C1 segment of cervical spinal cord (tissue), 14 donors: ENCODE results near the gene PTPN6.

Experiments used
- DNase-seq, 14 donors: peaks; one replicate each; lab custom pipeline; 2025; lab: John Stamatoyannopoulos, UW

PTPN6 gene

DNA sequence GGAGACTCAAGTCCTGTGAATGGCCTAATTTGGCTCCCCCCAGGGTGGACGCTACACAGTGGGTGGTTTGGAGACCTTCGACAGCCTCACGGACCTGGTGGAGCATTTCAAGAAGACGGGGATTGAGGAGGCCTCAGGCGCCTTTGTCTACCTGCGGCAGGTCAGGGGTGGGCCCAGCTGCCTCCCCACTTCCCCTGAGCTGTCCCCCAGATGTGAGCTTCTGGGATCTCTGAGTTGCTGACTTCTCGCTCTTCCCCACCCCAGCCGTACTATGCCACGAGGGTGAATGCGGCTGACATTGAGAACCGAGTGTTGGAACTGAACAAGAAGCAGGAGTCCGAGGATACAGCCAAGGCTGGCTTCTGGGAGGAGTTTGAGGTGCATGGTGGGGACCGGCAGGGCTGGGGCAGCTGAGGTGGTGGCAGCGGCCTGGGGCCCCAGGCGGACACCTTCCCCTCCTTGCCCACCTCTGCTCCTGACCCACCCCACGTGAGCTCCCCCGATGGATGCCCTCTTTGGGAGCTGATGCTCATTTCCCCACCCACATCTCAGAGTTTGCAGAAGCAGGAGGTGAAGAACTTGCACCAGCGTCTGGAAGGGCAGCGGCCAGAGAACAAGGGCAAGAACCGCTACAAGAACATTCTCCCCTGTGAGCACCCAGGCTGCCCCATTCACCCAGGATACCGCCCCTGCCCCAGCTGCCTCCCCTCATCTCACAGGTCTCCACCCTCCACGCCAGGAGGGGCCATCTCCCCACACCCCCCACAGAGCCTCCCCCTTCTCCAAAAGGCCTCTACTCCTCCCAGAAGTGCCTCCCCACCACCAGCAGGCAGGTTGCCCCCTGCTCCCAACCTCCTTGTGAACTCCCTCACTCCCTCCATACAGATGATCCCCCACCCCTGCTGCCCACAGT, 4.2 kb downstream of the PTPN6 start:
- no peak for DNase-seq

DNA sequence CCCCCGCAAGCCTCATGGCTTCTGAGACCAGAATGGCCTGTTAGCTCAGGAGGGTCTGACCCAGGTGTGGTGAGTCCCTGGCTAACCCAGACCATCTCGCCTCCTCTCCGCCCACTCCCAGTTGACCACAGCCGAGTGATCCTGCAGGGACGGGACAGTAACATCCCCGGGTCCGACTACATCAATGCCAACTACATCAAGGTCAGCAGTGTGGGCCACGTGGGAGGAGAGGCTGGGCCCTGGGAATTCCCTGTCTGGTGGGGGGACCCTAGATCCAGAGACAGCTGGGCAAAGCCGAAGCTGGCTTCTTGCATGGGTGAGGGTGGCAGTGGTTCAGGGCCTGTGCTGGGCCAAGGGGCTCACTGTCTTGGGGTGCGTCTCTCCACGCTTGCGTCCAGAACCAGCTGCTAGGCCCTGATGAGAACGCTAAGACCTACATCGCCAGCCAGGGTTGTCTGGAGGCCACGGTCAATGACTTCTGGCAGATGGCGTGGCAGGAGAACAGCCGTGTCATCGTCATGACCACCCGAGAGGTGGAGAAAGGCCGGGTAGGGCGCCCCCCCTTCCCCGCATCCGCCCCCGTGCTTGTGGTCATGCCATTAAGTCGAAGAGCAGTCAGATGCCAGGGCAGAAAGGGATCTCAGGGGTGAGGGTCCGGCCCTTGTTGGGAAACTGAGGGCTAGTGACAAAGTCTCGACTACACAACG, 5.0 kb downstream of the PTPN6 start:
- DNase-seq = no peak

GRCh38 chr12:6957151-6957701, 6.1 kb downstream of the PTPN6 start:
- DNase-seq = no peak

DNA sequence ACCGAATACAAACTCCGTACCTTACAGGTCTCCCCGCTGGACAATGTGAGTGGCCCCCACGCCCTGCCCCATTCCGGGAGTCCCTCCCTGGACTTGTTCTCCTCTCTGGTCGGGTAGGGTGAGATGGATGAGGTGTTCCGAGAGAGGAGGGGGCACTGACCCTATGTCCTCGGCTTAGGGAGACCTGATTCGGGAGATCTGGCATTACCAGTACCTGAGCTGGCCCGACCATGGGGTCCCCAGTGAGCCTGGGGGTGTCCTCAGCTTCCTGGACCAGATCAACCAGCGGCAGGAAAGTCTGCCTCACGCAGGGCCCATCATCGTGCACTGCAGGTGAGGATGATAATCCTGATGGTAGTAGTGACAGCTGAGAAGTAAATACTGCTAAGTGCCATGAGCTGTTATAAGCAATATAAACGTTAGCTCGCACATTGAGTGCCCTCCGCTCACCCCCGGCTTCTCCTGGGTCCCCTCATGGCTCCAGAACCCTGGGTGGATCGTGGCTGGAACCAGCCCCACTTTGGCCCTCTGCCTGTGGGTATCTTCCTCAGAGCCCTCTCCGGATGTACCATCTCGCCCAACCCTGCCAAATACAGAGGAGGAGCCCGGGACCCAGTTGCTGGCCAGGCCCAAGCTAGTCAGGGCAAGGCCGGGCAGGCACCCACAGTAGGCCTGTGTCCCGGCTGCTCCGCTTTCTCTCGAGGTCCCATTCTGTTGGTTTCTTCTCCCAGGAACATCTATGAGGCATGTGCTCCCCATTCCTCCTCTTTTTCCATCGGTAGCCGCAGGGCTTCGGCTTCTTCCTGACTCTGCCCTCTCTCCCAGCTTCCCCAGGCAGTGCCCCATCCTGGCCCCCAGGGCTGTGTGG, 6.8 kb downstream of the PTPN6 start:
- no peak for DNase-seq

DNA sequence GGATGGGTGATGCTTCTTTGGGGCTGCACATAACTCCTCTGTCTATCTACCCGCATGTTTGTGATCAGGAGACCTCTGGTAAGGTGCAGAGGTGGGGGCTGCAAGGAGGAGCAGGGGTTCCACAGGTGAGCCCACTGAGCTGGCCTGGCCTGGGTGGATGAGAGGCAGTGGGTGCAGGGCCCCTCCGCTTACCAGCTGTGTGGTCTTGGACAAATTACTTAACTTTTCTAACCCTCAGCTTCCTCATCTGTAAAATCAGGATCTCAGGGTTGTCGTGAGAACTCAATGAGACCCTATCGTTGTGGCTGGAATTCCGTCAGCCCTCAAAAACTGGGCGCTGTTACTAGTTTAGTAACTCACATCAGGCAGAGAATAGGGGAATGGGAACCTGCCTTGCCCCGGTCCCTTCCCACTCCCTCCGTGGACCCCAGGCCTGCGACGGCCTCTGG, 7.5 kb downstream of the PTPN6 start:
- DNase-seq = no peak

- DNase-seq = peak in 4 of 14 donors; percentile 41 to 59 (median 44)
Observed at GRCh38 chr12:6959058-6959804, 8.1 kb downstream of the PTPN6 start.

GRCh38 chr12:6959805-6960592, 8.8 kb downstream of the PTPN6 start:
- DNase-seq = no peak

DNA sequence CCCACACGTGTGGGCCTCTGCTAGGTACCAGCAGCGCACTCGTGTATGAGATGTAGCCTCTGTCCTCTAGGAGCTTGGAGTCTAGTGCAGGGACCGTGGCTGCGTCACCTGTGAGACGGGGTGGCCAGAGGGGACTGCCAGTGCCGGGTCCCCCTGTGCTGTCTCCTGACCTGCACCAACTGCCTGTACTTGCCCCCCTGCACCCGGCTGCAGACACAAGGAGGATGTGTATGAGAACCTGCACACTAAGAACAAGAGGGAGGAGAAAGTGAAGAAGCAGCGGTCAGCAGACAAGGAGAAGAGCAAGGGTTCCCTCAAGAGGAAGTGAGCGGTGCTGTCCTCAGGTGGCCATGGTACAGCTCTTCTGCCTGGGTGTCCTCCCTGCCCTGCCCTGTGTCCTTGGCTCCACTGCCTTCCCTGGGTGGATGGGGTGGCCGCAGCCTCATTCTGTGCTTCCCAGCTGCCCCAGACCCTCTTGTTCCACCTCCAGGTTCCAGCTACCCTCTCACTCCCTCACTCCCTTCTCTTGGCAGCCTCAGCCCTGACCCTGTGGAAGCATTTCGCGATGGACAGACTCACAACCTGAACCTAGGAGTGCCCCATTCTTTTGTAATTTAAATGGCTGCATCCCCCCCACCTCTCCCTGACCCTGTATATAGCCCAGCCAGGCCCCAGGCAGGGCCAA, 9.6 kb downstream of the PTPN6 start:
- no peak for DNase-seq

GRCh38 chr12:6961278-6961694, 10.1 kb downstream of the PTPN6 start:
- DNase-seq = no peak

GRCh38 chr12:6961695-6962284, 10.6 kb downstream of the PTPN6 start:
- peak in 4 of 14 donors; percentile 12 to 58 (median 18) for DNase-seq

GRCh38 chr12:6962285-6963015, 11.3 kb downstream of the PTPN6 start:
- DNase-seq = no peak

- no peak for DNase-seq
Observed at GRCh38 chr12:6963016-6963731, 12.0 kb downstream of the PTPN6 start.

DNA sequence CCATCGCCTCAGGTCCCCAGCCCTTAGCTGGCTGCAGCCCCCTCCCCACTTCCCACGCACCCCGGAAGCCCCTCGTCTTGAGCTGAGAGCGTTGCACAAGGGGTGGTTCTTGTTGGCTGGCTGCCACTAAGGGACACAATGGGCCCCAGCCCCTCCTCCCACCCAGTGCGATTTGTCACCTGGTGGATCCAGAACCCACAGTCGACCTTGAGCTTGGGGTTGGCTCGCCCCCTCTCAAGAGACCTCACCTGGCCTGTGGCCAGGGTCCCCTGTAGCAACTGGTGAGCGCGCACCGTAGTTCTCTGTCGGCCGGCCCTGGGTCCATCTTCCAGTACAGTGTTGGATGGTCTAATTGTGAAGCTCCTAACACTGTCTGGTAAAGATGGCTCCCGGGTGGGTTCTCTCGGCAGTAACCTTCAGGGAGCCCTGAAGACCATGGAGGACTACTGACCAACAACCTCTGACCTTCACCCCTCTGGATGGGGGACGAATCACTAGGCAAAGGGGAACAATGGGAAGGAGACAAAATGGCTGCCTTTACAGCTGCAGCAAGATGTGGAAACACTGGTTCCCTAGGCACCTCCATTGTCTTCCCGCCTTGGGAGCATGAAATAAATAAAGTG, 12.7 kb downstream of the PTPN6 start:
- DNase-seq = no peak

GRCh38 chr12:6964605-6965025, 13.5 kb downstream of the PTPN6 start:
- DNase-seq = no peak

GRCh38 chr12:6965026-6965661, 14.0 kb downstream of the PTPN6 start:
- peak in 13 of 14 donors; percentile 14 to 79 (median 60) for DNase-seq

DNA sequence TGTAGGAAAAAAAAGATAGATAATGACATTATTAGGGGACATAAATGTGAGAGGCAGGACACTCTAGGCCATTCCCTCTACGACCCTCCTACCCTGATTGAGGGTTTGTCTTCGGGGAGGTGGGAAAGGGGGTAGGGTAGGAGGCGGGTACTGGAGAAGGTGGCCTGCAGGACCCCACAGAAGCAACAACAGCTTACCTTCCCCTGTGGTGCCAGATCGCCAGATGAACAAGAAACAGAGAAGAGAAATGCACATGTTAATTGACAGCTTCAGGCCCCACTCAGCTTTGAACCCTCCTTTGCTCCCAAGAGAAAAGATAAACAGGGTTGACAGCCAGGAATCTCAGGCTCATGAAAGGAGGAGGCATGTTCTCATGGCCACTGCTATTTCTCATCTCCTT, 14.6 kb downstream of the PTPN6 start:
- DNase-seq = no peak
